Progenitor cell of endocrine pancreas (in vitro differentiated cells): ENCODE results near the gene MBD5. TPM values are rescaled to one million over a fixed set of nuclear protein-coding genes. Genes with fewer than 3 reads are reported as not detected.

ENCODE experiments used
- DNase-seq: peaks from one replicate; pipeline ENCODE4 v3.0.0; 2021; ENCODE audit warnings: low spot score; ENCODE audit not compliant: unreplicated experiment
- H3K27ac Mint-ChIP-seq: 2 replicates; pipeline ENCODE4 v1.8.0; 2021; ENCODE audit warnings: mild to moderate bottlenecking, moderate library complexity, mixed read lengths
- H3K27me3 Mint-ChIP-seq: 2 replicates; pipeline ENCODE4 v1.8.0; 2021; ENCODE audit warnings: mixed read lengths
- H3K36me3 Mint-ChIP-seq: 2 replicates; pipeline ENCODE4 v1.8.0; 2022; ENCODE audit warnings: mixed read lengths; ENCODE audit not compliant: insufficient read depth
- H3K4me1 Mint-ChIP-seq: 2 replicates; pipeline ENCODE4 v1.8.0; 2021; ENCODE audit warnings: low read depth, mixed read lengths
- H3K4me3 Mint-ChIP-seq: 2 replicates; pipeline ENCODE4 v1.8.0; 2021; ENCODE audit warnings: low read depth, mild to moderate bottlenecking, moderate library complexity, mixed read lengths
- H3K9me3 Mint-ChIP-seq: 2 replicates; pipeline ENCODE4 v1.8.0; 2021; ENCODE audit warnings: low read depth, mixed read lengths
- CTCF ChIP-seq: fragments of 200-600 bp; sonication (generic); IDR thresholded peaks from one replicate; pipeline ENCODE4 v1.5.0; 2021; ENCODE audit warnings: antibody characterized with exemption, mild to moderate bottlenecking; ENCODE audit not compliant: unreplicated experiment
- total RNA-seq: library from RNA; stranded (reverse); gene quantifications from 2 replicates; pipeline ENCODE4 v1.2.1, GENCODE V29; 2021

Gene MBD5
- total RNA-seq, 1 donor from 2014 or later, result 65.6 TPM

- Mint-ChIP-seq H3K4me1 (peaks cover 2% of the 10 kb centered on the region), H3K4me3 (no peak overlapping the region), H3K36me3 (peaks cover 15% of the 10 kb centered on the region), H3K9me3 (peaks cover 15% of the 10 kb centered on the region), H3K27ac (no peak overlapping the region), H3K27me3 (no peaks in the 10 kb centered on the region)
- no peak for TF ChIP-seq CTCF
- DNase-seq, result no peak
Measured at GRCh38 chr2:148263890-148264289, 243.0 kb downstream of the MBD5 start.

GRCh38 chr2:148273158-148273691, 252.3 kb downstream of the MBD5 start:
- no peak for DNase-seq
- TF ChIP-seq CTCF, result no peak
- peaks cover 8% of the 10 kb centered on the region for H3K4me1 Mint-ChIP-seq
- no peaks in the 10 kb centered on the region for H3K27me3 Mint-ChIP-seq
- no peak overlapping the region for H3K4me3 Mint-ChIP-seq
- peaks cover 3% of the 10 kb centered on the region for H3K36me3 Mint-ChIP-seq
- H3K9me3 Mint-ChIP-seq, result no peaks in the 10 kb centered on the region
- H3K27ac Mint-ChIP-seq, result no peak overlapping the region

- Mint-ChIP-seq H3K4me1 (peaks cover 1% of the 10 kb centered on the region), H3K4me3 (no peak overlapping the region), H3K27me3 (no peaks in the 10 kb centered on the region), H3K36me3 (peaks cover 1% of the 10 kb centered on the region), H3K9me3 (no peaks in the 10 kb centered on the region), H3K27ac (no peak overlapping the region)
- no peak for TF ChIP-seq CTCF
- DNase-seq, result no peak
Measured at GRCh38 chr2:148279216-148279615, 258.3 kb downstream of the MBD5 start.

- H3K9me3 Mint-ChIP-seq, result peaks cover 3% of the 10 kb centered on the region
- no peak for DNase-seq
- H3K4me3 Mint-ChIP-seq, result no peak overlapping the region
- peaks cover 1% of the 10 kb centered on the region for H3K4me1 Mint-ChIP-seq
- no peaks in the 10 kb centered on the region for H3K27me3 Mint-ChIP-seq
- H3K36me3 Mint-ChIP-seq, result peaks cover 7% of the 10 kb centered on the region
- no peak for TF ChIP-seq CTCF
- no peak overlapping the region for H3K27ac Mint-ChIP-seq
Measured at GRCh38 chr2:148282201-148282600, 261.3 kb downstream of the MBD5 start.

GRCh38 chr2:148292431-148292830, 271.5 kb downstream of the MBD5 start:
- DNase-seq, result no peak
- no peak for TF ChIP-seq CTCF
- Mint-ChIP-seq H3K4me3 (no peak overlapping the region), H3K9me3 (peaks cover 8% of the 10 kb centered on the region), H3K27me3 (no peaks in the 10 kb centered on the region), H3K4me1 (peaks cover 6% of the 10 kb centered on the region), H3K27ac (no peak overlapping the region), H3K36me3 (peaks cover 14% of the 10 kb centered on the region)
